ENCODE measurements around the gene EYS.

DNA sequence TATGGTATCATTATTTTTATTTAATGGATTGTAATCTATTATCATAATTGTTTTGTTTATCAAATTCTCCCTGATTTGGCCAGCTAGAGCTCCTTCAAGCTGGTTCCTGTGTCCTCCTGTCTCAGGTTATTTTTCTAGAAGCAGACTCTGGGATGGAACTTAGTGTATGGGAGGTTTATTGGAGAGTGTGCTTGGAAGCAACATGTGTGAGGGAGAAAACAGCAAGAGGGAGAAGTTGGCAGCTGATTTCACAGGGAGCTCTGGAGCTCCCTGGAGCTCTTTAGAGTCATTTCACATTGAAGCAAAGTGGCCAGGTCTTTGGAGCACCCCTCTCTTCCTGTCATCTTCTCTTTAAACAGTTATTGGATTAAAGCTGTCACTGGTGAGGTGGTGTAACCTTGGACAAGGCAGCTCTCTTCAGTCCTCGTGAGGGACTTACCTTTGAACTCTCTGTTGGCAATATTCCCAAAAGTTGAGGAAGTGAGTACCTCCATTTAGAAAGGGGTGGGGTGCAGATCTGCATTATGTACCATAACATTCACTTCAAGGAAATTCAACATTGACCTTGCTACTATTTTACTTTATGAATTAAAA lies 1967.8 kb downstream of the EYS start:
- no peak for TF ChIP-seq GATA3 (IDR thresholded peaks at IDR 0.05; ENCODE audit: low read depth, low read length)
- no peak for TF ChIP-seq GATA2 (IDR thresholded peaks at IDR 0.05; ENCODE audit: low read depth, low read length)

Data from SH-SY5Y (cell line).